Measurements from ENCODE around the gene ANO7. TPM values are rescaled to one million over a fixed set of nuclear protein-coding genes. Genes with fewer than 3 reads are reported as not detected.
A peak's percentile ranks its signal among the peaks of the same experiment; 100 is the strongest.

ANO7 gene
- total RNA-seq, 2 donors from 2014 or later: 0.99 to 1.6 TPM

DNA sequence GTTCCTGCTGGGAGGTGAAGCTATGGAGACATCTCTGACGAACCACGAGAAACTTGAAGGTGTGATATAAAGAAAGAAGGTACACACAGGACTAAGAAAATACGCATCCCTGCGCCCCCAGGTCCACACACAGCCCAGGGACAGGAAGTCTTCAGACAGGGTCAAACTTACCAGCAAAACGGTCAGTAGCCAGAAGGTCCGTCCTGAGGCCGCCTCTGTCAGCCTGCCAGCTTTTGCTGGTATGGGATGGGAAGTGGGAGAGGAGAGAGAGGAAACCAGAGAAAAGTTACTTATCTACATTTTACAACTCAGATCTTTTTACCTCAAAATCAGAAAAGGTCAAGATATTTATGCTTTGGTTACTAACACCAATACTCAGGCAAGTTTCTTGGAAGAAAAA lies 79.8 kb downstream of the ANO7 start:
- 37 to 46% methylated on average over 7 of the region's 7 CpGs for WGBS, 2 donors
- no peak overlapping the region for H3K4me3 ChIP-seq
- H3K27ac ChIP-seq: no peak overlapping the region
- DNase-seq (no peak), ATAC-seq (no peak)
- intact Hi-C loops (cut with DNase I): no loop called here
- no peaks in the 10 kb centered on the region for H3K9me3 ChIP-seq
- H3K27me3 ChIP-seq: no peaks in the 10 kb centered on the region
- H3K4me1 ChIP-seq: peaks cover 45% of the 10 kb centered on the region
- H3K36me3 ChIP-seq (replicated peaks in 1 of 2; ENCODE audit: insufficient read depth in 1 of 2, low read depth in 2 of 2): peaks cover 0 to 18% of the 10 kb centered on the region in 2 donors
- no peak for TF ChIP-seq POLR2A (IDR thresholded peaks at IDR 0.05)
- TF ChIP-seq, protein P1, sequence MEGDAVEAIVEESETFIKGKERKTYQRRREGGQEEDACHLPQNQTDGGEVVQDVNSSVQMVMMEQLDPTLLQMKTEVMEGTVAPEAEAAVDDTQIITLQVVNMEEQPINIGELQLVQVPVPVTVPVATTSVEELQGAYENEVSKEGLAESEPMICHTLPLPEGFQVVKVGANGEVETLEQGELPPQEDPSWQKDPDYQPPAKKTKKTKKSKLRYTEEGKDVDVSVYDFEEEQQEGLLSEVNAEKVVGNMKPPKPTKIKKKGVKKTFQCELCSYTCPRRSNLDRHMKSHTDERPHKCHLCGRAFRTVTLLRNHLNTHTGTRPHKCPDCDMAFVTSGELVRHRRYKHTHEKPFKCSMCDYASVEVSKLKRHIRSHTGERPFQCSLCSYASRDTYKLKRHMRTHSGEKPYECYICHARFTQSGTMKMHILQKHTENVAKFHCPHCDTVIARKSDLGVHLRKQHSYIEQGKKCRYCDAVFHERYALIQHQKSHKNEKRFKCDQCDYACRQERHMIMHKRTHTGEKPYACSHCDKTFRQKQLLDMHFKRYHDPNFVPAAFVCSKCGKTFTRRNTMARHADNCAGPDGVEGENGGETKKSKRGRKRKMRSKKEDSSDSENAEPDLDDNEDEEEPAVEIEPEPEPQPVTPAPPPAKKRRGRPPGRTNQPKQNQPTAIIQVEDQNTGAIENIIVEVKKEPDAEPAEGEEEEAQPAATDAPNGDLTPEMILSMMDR (IDR thresholded peaks at IDR 0.05): no peak

DNA sequence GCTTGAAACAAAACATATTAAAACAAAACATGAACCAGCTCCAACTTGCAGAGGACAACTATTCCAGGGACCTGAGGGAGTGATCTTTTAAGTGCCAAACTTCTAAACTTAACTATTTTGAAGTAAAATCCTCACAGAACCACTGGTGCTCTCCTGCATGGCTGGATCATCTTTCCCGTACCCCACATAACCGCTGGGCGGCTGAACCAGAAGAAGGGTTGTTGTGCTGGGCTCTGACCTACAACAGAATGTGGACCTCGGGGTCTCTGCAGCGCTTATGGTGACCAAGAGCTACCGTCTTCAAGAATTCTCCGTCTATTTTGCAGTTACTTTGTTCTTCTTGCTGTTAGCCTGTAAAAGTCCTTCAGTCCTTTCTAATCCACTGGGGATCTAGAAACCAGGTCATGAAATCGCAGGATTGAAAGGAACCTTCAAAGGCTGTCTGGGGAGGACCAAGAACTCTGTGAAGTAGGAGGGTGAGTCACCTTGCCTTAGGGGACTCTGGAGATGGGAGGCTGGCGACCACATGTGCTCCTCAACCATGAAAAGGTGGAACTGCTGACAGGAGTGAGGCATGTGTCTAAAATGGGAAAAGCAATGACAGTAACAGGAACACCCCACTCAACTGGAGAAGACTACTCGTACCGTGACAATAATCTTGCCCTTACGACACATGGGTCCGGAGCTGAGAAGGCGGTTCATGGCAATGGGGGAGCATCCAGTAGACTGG lies 80.4 kb downstream of the ANO7 start:
- TF ChIP-seq, protein P1 (IDR thresholded peaks at IDR 0.05): no peak
- TF ChIP-seq POLR2A (IDR thresholded peaks at IDR 0.05): no peak
- intact Hi-C loops (cut with DNase I): no loop called here
- Histone ChIP-seq H3K9me3 (no peaks in the 10 kb centered on the region), H3K4me3 (no peak overlapping the region), H3K36me3 (replicated peaks in 1 of 2; ENCODE audit: insufficient read depth in 1 of 2, low read depth in 2 of 2) (peaks cover 0 to 15% of the 10 kb centered on the region in 2 donors), H3K4me1 (peaks cover 50% of the 10 kb centered on the region), H3K27me3 (no peaks in the 10 kb centered on the region), H3K27ac (peak overlapping the region in 2 of 4 donors; percentile 93 to 99)
- ATAC-seq (no peak), DNase-seq (no peak)
- WGBS, 2 donors: 50% methylated on average over 14 of the region's 14 CpGs

DNA sequence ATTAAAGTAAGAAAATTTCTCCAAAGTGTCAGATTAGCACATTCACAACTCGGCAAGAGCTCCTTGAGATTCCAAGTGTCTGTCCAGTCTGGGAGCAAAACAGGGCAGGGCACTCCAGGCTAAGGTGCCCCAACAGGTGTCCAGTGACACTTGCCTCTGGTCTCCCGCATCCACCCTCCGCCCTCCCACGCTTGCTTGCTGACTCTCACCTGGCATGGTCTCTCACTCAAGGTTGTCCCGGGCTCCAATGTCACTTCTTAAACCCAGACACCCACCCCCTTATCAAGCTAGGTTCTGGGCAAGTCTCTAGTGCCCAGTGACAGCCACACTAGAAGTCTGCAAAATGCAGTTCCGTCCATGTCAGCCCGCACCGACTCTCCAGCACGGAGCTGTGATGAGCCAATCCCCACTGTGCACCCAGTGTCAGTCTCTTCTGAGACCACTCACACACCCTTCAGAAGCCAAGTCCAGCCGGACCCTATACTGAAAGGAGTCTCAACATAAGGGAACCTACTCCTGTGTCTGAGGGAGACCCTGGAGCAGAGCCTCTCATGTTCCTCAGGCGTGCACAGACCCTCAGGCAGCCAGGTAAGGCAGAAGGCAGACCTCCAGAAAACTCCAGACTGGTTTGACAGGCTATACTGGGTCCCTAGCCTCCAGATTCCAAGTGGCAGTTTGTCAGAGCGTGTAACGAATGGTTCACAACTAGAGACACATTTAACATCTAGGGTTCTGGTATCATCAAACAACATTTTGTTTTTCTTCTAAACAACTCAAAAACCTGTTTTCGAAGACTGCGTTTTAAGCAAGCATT lies 81.4 kb downstream of the ANO7 start:
- WGBS, 2 donors: 27 to 50% methylated on average over 15 of the region's 15 CpGs
- ATAC-seq (no peak), DNase-seq (peak in 3 of 4 donors; percentile 35 to 53 (median 37))
- Histone ChIP-seq H3K4me1 (peaks cover 59% of the 10 kb centered on the region), H3K4me3 (no peak overlapping the region), H3K36me3 (replicated peaks in 1 of 2; ENCODE audit: insufficient read depth in 1 of 2, low read depth in 2 of 2) (peaks cover 0 to 15% of the 10 kb centered on the region in 2 donors), H3K9me3 (no peaks in the 10 kb centered on the region), H3K27me3 (no peaks in the 10 kb centered on the region), H3K27ac (peak overlapping the region in 2 of 4 donors; percentile 93 to 99)
- no peak for TF ChIP-seq POLR2A (IDR thresholded peaks at IDR 0.05)
- TF ChIP-seq, protein P1 (IDR thresholded peaks at IDR 0.05): no peak
- intact Hi-C loops (cut with DNase I): no loop called here

DNA sequence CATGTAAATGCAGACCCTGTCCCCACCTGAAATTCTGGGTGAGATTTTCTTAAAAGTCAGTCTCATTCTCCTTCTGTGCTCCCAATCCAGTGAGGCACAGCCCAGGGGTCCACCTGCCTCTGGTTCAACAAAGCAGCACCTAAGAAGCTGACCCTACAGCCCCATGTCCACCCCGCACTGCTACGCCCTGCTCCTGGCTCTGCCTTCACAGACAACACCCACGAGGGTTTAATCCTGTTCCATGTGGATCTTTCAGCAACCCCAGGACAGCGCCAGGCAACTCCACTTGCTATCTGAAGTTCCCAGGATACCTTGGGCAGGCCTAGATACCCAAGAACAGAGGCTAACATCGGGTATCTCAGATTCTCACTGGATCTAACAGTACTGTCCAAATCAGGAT lies 82.1 kb downstream of the ANO7 start:
- 11 to 19% methylated on average over 5 of the region's 5 CpGs for WGBS, 2 donors
- Histone ChIP-seq H3K4me3 (peak overlapping the region in 1 of 2 donors; percentile 63), H3K36me3 (replicated peaks in 1 of 2; ENCODE audit: insufficient read depth in 1 of 2, low read depth in 2 of 2) (peaks cover 0 to 10% of the 10 kb centered on the region in 2 donors), H3K27me3 (no peaks in the 10 kb centered on the region), H3K9me3 (no peaks in the 10 kb centered on the region), H3K27ac (peak overlapping the region in 3 of 4 donors; percentile 93 to 99 (median 99)), H3K4me1 (peaks cover 59% of the 10 kb centered on the region)
- intact Hi-C loops (cut with DNase I): no loop called here
- TF ChIP-seq POLR2A (IDR thresholded peaks at IDR 0.05): no peak
- TF ChIP-seq, protein P1 (IDR thresholded peaks at IDR 0.05): no peak
- DNase-seq: no peak
- ATAC-seq: no peak
